HL-60 (cell line): ENCODE results near the gene TTC33.

ENCODE experiments used
- DNase-seq, 2 experiments: peaks; one replicate each; pipeline ENCODE4 v3.0.0-alpha.2; 2010 to 2020; ENCODE audit warnings: low read depth in 1 of 2, low spot score in 1 of 2
- H3K27ac ChIP-seq: fragments of 250-450 bp; sonication (Bioruptor Pico); replicated peaks from 2 replicates; pipeline ENCODE4 v1.5.1; 2020; ENCODE audit warnings: mild to moderate bottlenecking, moderate library complexity
- H3K27me3 ChIP-seq: fragments of 250-450 bp; sonication (Bioruptor Pico); 2 replicates; pipeline ENCODE4 v1.5.1; 2021; ENCODE audit warnings: mild to moderate bottlenecking, moderate library complexity; ENCODE audit not compliant: insufficient read depth, poor library complexity, severe bottlenecking
- H3K4me3 ChIP-seq: replicated peaks from 2 replicates; pipeline ENCODE4 v1.5.1; 2011; ENCODE audit warnings: mild to moderate bottlenecking, control low read depth, low read length; ENCODE audit not compliant: insufficient read depth
- GABPA ChIP-seq: IDR thresholded peaks from 2 replicates; pipeline ENCODE4 v1.6.1; 2012; ENCODE audit warnings: low read depth
- POLR2AphosphoS5 ChIP-seq: IDR thresholded peaks from 2 replicates; pipeline ENCODE4 v1.6.1; 2012; ENCODE audit warnings: low read depth
- SPI1 ChIP-seq: IDR thresholded peaks from 2 replicates; pipeline ENCODE4 v1.6.1; 2012; ENCODE audit warnings: low read depth, mild to moderate bottlenecking, borderline replicate concordance
- TF ChIP-seq, protein P1 (sequence below): IDR thresholded peaks from one replicate; pipeline ENCODE4 v1.5.1; 2011; ENCODE audit warnings: low read length, control low read depth, inconsistent platforms; ENCODE audit not compliant: insufficient read depth
- TF ChIP-seq, protein P2 (sequence below): IDR thresholded peaks from 2 replicates; pipeline ENCODE4 v1.6.1; 2012; ENCODE audit warnings: low read depth; ENCODE audit not compliant: insufficient replicate concordance

Gene TTC33

GRCh38 chr5:40736103-40736875, 19.5 kb downstream of the TTC33 start:
- H3K4me3 ChIP-seq = no peak overlapping the region
- no peak for TF ChIP-seq GABPA
- TF ChIP-seq, protein P1, sequence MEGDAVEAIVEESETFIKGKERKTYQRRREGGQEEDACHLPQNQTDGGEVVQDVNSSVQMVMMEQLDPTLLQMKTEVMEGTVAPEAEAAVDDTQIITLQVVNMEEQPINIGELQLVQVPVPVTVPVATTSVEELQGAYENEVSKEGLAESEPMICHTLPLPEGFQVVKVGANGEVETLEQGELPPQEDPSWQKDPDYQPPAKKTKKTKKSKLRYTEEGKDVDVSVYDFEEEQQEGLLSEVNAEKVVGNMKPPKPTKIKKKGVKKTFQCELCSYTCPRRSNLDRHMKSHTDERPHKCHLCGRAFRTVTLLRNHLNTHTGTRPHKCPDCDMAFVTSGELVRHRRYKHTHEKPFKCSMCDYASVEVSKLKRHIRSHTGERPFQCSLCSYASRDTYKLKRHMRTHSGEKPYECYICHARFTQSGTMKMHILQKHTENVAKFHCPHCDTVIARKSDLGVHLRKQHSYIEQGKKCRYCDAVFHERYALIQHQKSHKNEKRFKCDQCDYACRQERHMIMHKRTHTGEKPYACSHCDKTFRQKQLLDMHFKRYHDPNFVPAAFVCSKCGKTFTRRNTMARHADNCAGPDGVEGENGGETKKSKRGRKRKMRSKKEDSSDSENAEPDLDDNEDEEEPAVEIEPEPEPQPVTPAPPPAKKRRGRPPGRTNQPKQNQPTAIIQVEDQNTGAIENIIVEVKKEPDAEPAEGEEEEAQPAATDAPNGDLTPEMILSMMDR = peak; percentile 39
- H3K27ac ChIP-seq = no peak overlapping the region
- no peaks in the 10 kb centered on the region for H3K27me3 ChIP-seq
- DNase-seq = peak; percentile 32 to 36

DNA sequence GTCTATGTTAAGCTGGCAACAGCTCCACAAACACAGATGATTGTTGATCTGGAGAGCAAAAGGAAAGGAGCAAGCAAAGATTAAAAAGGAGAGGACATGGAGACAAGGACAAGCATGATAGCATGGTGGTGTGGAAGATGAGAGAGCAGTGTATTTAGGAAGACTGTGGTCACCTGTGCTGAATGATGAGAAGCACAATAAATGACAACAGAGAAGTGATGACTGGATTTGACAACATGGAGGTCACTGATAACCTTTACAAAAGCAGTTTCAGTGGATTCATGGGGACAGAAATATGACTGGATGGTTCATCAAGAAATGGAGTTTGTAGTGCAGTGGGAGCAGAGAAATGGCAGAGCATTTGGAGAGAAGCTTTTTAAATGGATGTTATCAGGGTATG, 20.2 kb downstream of the TTC33 start:
- Histone ChIP-seq H3K27ac (no peak overlapping the region), H3K4me3 (no peak overlapping the region), H3K27me3 (no peaks in the 10 kb centered on the region)
- TF ChIP-seq, protein P2, sequence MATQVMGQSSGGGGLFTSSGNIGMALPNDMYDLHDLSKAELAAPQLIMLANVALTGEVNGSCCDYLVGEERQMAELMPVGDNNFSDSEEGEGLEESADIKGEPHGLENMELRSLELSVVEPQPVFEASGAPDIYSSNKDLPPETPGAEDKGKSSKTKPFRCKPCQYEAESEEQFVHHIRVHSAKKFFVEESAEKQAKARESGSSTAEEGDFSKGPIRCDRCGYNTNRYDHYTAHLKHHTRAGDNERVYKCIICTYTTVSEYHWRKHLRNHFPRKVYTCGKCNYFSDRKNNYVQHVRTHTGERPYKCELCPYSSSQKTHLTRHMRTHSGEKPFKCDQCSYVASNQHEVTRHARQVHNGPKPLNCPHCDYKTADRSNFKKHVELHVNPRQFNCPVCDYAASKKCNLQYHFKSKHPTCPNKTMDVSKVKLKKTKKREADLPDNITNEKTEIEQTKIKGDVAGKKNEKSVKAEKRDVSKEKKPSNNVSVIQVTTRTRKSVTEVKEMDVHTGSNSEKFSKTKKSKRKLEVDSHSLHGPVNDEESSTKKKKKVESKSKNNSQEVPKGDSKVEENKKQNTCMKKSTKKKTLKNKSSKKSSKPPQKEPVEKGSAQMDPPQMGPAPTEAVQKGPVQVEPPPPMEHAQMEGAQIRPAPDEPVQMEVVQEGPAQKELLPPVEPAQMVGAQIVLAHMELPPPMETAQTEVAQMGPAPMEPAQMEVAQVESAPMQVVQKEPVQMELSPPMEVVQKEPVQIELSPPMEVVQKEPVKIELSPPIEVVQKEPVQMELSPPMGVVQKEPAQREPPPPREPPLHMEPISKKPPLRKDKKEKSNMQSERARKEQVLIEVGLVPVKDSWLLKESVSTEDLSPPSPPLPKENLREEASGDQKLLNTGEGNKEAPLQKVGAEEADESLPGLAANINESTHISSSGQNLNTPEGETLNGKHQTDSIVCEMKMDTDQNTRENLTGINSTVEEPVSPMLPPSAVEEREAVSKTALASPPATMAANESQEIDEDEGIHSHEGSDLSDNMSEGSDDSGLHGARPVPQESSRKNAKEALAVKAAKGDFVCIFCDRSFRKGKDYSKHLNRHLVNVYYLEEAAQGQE = no peak
- DNase-seq = no peak

DNA sequence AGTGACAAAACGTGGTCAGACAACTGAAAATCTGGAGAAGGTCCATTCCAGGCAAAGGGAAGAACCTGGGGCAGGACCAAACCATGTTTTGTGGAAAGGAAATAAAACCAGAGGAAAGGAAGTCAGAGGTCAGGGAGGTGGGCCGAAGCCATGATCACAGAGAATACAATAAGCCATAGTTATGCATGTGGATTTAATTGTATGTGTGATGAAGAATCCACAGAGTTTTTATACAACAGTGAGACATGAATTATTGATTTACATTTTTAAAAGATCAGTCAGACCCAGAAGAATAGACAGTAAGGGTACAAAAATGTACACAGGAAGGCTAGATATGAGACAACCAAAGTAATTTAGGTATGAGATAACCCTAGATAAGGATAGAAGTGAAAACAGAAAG, 20.8 kb downstream of the TTC33 start:
- Histone ChIP-seq H3K27me3 (no peaks in the 10 kb centered on the region), H3K4me3 (no peak overlapping the region), H3K27ac (no peak overlapping the region)
- DNase-seq = no peak
- TF ChIP-seq, protein P1 = no peak
- TF ChIP-seq, protein P2 = no peak
- TF ChIP-seq POLR2AphosphoS5 (no peak), GABPA (no peak), SPI1 (no peak)

DNA sequence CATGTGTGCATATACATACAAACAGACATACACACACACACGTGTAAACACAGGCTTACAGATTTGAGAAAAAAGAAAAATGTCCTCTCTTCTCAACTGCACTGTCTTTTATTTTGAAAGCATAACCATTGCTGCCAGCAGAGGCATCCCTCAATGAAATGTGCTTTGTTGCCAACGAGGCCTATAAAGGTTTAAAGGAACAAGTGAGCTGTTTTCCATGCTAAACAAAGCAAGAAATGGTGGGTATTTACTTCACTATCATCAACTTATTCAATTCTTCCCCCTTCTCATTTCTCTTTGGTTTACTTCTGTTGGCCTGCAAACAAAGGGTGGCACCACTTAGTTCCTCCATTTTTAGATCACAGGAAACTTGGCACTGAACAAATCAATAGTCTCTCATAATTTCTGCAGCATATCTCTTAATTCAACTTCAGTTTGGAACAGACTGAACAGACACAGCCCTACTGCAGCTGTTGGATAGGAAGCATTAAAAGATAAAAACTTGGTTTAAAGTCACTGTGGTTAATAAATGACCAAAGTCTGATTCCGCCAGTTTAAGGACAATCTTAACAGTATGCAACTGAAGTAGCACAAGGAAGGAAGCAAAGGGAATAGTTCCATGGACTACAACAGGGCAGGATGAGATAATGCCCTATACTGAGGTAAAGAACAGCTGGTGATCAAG, 21.7 kb downstream of the TTC33 start:
- H3K4me3 ChIP-seq = no peak overlapping the region
- TF ChIP-seq SPI1 = no peak
- TF ChIP-seq, protein P2 = no peak
- TF ChIP-seq GABPA = no peak
- TF ChIP-seq, protein P1 = no peak
- H3K27me3 ChIP-seq = no peaks in the 10 kb centered on the region
- H3K27ac ChIP-seq = no peak overlapping the region
- DNase-seq = no peak
